Measurements from ENCODE around the gene CDC42BPB.

Gene CDC42BPB

DNA sequence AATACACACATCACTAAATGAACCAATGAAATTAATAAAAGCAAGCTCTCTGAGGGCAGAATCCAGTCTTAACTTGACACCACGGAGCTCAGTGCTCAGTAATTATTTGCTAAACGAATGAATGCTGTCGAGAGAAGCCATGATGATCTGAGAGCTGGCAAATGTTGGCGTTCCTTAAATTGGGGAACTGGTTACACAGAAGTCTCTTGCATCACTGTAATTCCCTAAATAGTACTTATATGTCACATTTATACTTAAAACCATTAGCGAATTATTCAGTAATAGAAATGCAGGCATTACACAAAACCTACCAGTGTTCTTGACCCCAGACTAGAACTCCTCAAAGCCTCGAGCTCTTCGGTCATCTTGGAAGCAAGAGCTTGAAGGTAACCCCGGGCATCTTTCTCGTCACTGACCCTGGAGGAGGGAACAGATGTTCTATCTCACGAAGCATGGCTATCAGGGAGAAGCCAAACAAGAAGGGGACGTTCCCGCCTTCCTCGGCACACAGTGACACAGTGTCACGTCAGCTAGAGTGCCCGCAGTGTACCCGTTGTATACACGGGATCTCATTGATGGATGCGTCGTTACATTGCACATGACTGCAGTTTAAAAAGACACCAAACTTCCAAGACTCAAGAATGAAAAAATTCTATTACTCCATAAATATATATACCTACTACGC lies 91.2 kb downstream of the CDC42BPB start:
- DNase-seq (ENCODE audit: low spot score): no peak

DNA sequence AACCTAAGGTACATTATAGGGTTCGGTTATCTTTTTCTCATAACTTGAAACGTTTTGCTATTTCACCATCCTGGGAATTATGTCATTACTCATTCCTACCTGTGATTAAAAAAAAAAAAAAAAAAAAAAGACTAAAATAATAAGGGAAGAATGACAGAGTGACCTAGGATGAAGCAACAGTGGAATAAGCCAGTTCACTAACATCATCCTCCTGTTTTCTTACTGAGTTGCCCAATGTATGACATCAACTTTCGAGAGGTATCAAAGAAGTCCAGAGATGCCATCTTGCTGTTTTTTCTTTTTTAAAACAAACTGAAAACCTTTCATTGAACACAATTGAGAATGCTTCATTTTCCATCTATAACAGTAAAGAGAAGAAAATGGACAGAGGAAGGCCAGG lies 92.1 kb downstream of the CDC42BPB start:
- no peak for DNase-seq (ENCODE audit: low spot score)

DNA sequence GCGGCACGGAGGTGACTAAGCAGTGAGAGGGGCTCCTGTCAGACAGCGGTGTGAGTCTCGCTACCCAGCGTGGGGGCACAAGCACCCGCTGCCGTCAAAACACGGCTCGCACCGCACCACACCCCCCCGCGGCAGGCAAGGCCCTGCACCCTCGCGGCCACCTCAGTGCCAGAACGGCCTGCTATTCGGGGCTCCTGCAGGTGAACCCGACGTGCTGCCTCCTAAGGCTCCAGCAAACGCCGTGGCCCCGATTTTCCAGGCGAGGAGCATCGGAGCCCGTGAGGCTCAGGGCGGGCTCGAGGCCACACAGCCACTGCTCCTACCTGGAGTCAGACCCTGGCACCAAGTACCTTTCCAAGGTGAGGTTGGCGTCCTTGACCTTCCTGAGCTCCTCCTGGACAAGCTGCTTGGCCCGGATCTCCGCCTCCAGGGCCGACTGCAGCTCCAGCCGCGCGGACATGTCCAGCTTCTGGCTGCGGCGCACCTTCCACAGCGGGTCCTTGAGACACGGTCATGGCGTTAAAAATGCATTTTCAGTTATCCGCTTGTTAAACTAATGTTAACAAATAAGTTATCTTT lies 93.1 kb downstream of the CDC42BPB start:
- no peak for DNase-seq (ENCODE audit: low spot score)

DNA sequence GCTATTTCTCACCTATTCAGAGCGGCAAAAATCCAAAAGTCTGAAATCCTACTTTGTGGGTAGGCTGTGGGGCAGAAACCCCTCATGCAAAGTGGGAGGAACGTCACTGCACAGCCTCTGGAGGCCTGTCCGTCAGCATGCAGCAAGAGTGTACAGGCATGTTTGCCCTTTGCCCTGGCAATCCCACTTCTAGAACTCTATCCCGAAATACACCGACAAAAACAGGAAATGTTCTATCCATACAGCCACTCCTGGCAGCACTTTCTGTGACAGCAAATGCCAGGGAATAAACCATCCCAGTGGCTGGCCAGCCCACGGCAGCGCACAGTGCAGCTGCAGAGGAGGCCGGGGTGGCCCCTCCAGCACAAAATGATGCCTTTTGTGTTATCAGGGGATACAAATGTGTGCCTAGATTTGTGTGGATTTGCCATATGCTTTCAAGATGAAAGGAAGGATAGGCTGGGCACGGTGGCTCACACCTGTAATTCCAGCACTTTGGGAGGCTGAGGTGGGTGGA lies 95.2 kb downstream of the CDC42BPB start:
- no peak for DNase-seq (ENCODE audit: low spot score)

- DNase-seq (ENCODE audit: low spot score): no peak
Measured at GRCh38 chr14:102958461-102958860, 98.9 kb downstream of the CDC42BPB start.

GRCh38 chr14:102957222-102957621 lies 100.1 kb downstream of the CDC42BPB start:
- no peak for DNase-seq (ENCODE audit: low spot score)

- no peak for DNase-seq (ENCODE audit: low spot score)
Measured at GRCh38 chr14:102955636-102956408, 101.5 kb downstream of the CDC42BPB start.

GRCh38 chr14:102954081-102954789 lies 103.1 kb downstream of the CDC42BPB start:
- no peak for DNase-seq (ENCODE audit: low spot score)

DNA sequence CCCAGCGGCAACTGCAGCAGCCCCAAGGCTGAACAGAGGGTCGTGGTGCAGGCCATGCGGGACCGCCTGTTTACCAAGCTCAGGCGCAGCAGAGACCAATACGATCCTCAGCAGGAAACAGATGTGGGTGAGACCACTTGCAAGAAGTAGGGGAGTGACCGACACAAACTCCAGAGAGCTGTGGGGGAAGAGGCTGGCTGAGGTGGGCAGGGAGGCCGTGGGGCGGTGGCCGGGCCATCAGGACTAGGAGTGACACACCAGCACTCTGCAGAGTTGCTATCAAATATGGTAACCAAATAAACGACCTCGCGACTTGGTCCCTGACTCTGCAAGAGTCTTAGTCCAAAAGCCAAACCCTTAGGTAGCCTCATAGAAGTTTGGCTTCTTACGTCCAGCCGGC lies 104.2 kb downstream of the CDC42BPB start:
- no peak for DNase-seq (ENCODE audit: low spot score)

- no peak for DNase-seq (ENCODE audit: low spot score)
Measured at GRCh38 chr14:102952276-102952675, 105.1 kb downstream of the CDC42BPB start.

GRCh38 chr14:102951799-102952198 lies 105.5 kb downstream of the CDC42BPB start:
- no peak for DNase-seq (ENCODE audit: low spot score)

DNA sequence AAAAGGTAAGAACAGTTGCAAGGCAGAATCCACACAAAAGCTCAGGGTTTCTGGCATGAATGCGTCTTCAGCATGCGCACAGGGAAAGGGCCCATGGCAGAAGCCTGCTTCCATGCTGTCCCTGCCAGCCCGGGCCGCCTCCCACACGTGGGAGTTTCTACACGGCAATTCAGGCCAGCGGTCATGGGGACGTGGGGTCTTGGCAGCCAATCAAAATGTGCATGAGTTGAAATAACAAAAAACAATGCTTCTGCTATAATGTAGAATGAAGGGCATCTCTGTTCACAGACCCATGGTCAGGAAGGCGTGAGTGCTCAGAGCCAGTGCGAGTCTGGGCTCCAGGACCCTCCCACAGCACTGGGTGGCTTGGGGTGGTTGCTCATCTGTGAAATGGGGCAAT lies 106.3 kb downstream of the CDC42BPB start:
- no peak for DNase-seq (ENCODE audit: low spot score)

GRCh38 chr14:102949801-102950451 lies 107.4 kb downstream of the CDC42BPB start:
- DNase-seq (ENCODE audit: low spot score): no peak

DNA sequence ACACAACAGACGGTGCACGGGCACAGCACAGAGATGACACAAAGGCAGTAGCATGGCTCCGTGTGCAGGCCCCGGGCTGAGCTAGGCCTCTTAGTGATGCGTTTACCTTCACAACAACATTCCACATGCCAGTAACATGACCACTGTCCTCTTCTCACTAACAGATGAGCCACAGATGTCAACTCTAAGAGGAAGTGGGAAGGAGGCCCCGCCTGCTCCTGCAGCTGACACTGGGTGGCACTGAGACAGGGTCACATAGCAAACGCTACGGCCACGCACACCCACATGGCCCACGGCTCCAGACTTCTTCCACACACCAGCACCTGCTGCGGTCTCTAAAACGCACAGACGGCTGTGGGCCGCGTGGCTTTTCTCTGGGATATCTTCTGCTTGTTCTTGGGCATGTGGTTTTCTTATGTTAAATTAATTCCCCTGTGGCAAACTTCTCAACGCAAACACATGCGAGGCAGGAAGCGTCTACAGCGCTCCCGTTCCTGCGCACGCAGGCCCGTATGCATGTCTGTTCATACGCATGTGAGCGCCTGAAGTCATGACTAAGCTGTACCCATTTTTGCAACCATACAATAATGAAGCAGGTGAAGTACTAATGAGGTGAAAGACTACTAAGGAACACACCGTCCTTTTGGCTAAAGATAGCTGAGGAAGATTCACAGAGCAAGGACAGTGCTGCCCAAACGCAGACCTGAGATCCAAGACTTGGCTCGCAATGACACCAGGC lies 108.1 kb downstream of the CDC42BPB start:
- DNase-seq (ENCODE audit: low spot score): peak; percentile 11

DNA sequence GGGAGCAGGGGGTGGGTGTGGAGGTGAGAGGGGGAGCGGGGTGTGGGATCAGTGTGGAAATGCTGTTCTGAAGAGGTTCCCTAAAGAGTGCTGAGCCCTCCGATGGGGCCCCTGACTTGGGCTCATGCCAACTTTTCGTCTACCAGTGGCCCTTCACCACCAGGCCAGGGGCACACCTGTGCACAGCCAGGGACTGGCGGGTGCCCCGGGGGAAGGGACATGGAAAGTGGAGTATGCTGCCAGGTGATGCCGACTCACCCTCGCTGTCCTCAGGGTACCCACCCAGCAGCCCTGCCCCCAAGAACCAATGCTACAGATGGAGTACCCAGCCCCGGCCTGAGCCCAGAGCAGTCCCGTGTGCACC lies 108.7 kb downstream of the CDC42BPB start:
- DNase-seq (ENCODE audit: low spot score): no peak

- no peak for DNase-seq (ENCODE audit: low spot score)
Measured at GRCh38 chr14:102947321-102948103, 109.8 kb downstream of the CDC42BPB start.

GRCh38 chr14:102945346-102946130 lies 111.8 kb downstream of the CDC42BPB start:
- no peak for DNase-seq (ENCODE audit: low spot score)

GRCh38 chr14:102944448-102945330 lies 112.7 kb downstream of the CDC42BPB start:
- DNase-seq (ENCODE audit: low spot score): no peak

GRCh38 chr14:102943979-102944378 lies 113.4 kb downstream of the CDC42BPB start:
- DNase-seq (ENCODE audit: low spot score): no peak

Measured in RKO (cell line).